CD4-positive, CD25-positive, alpha-beta regulatory T cell (primary cell): ENCODE data around the gene BUD23. TPM values are rescaled to one million over a fixed set of nuclear protein-coding genes. Genes with fewer than 3 reads are reported as not detected.

Experiments
- ATAC-seq, 2 donors: fragments of 150-1000 bp; cut with Tn5 transposase; one replicate each; pipeline ENCODE4 v1.10.0; 2021; ENCODE audit warnings: low read depth in 2 of 2, moderate number of reproducible peaks in 2 of 2, moderate library complexity in 1 of 2
- DNase-seq, 3 donors: peaks; one replicate each; pipeline versions ENCODE4 v3.0.0 to v3.0.0-alpha.2; 2012 to 2022; ENCODE audit warnings: mixed read lengths in 1 of 3
- H3K27ac ChIP-seq: one replicate; pipeline ENCODE4 v1.7.0; 2013; ENCODE audit warnings: mild to moderate bottlenecking, low read length; ENCODE audit not compliant: insufficient read depth, poor library complexity, severe bottlenecking
- H3K27me3 ChIP-seq: one replicate; pipeline ENCODE4 v1.7.0; 2013; ENCODE audit warnings: low read length; ENCODE audit not compliant: control insufficient read depth, insufficient read depth
- H3K36me3 ChIP-seq: one replicate; pipeline ENCODE4 v1.7.0; 2013; ENCODE audit warnings: mild to moderate bottlenecking, low read length, moderate library complexity; ENCODE audit not compliant: control insufficient read depth, insufficient read depth
- H3K4me1 ChIP-seq: 2 replicates; pipeline ENCODE4 v1.7.0; 2013; ENCODE audit warnings: mild to moderate bottlenecking, low read length; ENCODE audit not compliant: insufficient read depth, control insufficient read depth, poor library complexity, severe bottlenecking
- H3K4me3 ChIP-seq: one replicate; pipeline ENCODE4 v1.7.0; 2013; ENCODE audit warnings: low read depth, mild to moderate bottlenecking, low read length, moderate library complexity
- H3K9me3 ChIP-seq, 2 experiments: 1 replicate in 1 of 2; 2 replicates in 1 of 2; pipeline ENCODE4 v1.7.0; 2013; ENCODE audit warnings: low read length in 2 of 2, mild to moderate bottlenecking in 1 of 2, moderate library complexity in 1 of 2; ENCODE audit not compliant: control insufficient read depth in 2 of 2
- H3K27ac Mint-ChIP-seq, 3 donors: one replicate each; pipeline ENCODE4 v1.8.0; 2020 to 2022; ENCODE audit warnings: mild to moderate bottlenecking in 3 of 3, mixed read lengths in 3 of 3, moderate library complexity in 2 of 3
- H3K27me3 Mint-ChIP-seq: one replicate; pipeline ENCODE4 v1.8.0; 2022; ENCODE audit warnings: mild to moderate bottlenecking, mixed read lengths
- H3K36me3 Mint-ChIP-seq: one replicate; pipeline ENCODE4 v1.8.0; 2020; ENCODE audit warnings: mixed read lengths
- H3K4me1 Mint-ChIP-seq, 4 donors: one replicate each; pipeline ENCODE4 v1.8.0; 2020 to 2022; ENCODE audit warnings: mixed read lengths in 4 of 4, mild to moderate bottlenecking in 1 of 4
- H3K4me3 Mint-ChIP-seq, 4 donors: one replicate each; pipeline ENCODE4 v1.8.0; 2020 to 2022; ENCODE audit warnings: mild to moderate bottlenecking in 4 of 4, mixed read lengths in 4 of 4, moderate library complexity in 3 of 4
- H3K9me3 Mint-ChIP-seq, 7 donors: one replicate each; pipeline ENCODE4 v1.8.0; 2020 to 2022; ENCODE audit warnings: mixed read lengths in 7 of 7, mild to moderate bottlenecking in 3 of 7, moderate library complexity in 2 of 7
- polyA plus RNA-seq, 4 donors: library from polyadenylated mRNA; unstranded; fragments of 300-500 nt; fragmentation: Illumina TruSeq; gene quantifications; one replicate each; pipeline ENCODE4 v1.2.3, GENCODE V29; 2021
- total RNA-seq: library from RNA; stranded (reverse); gene quantifications from one replicate; pipeline ENCODE4 v1.2.3, GENCODE V29; 2022

BUD23 gene
- total RNA-seq (96.3 TPM), polyA plus RNA-seq (100 to 1,000 TPM; 112 to 127 (median 120) TPM)

- Histone ChIP-seq H3K27me3 (no peaks in the 10 kb centered on the region), H3K4me3 (peak within 1 kb of the TSS; percentile 90), H3K27ac (peak within 1 kb of the TSS; percentile 78), H3K36me3 (peaks cover 18% of the 10 kb centered on the region), H3K4me1 (peaks cover 34% of the 10 kb centered on the region), H3K9me3 (no peaks in the 10 kb centered on the region)
- Mint-ChIP-seq H3K9me3 (peaks cover 0 to 2% (median 0%) of the 10 kb centered on the region in 7 donors), H3K36me3 (peaks cover 23% of the 10 kb centered on the region), H3K27me3 (no peaks in the 10 kb centered on the region), H3K4me3 (peak within 1 kb of the TSS; percentile 96 to 99 (median 96)), H3K27ac (peak within 1 kb of the TSS; percentile 94 to 99 (median 98)), H3K4me1 (peaks cover 13 to 57% (median 28%) of the 10 kb centered on the region in 4 donors)
- ATAC-seq (peak; percentile 97), DNase-seq (peak; percentile 92 to 98 (median 96))
Observed at GRCh38 chr7:73683056-73683787, at the start of gene BUD23, which contains the start of gene DNAJC30. BUD23 (plus strand) TSS chr7:73683597; CDS start chr7:73683626, 29 bp downstream. DNAJC30 (minus strand) TSS chr7:73683453; CDS start chr7:73683423, 30 bp downstream.

- H3K4me1 Mint-ChIP-seq: no peaks in the 10 kb centered on the region
- Histone ChIP-seq H3K4me3 (no peak overlapping the region), H3K27me3 (peaks cover 11% of the 10 kb centered on the region), H3K27ac (no peak overlapping the region), H3K4me1 (no peaks in the 10 kb centered on the region), H3K36me3 (no peaks in the 10 kb centered on the region), H3K9me3 (no peaks in the 10 kb centered on the region)
- no peak for DNase-seq
- no peaks in the 10 kb centered on the region for H3K36me3 Mint-ChIP-seq
- no peak overlapping the region for H3K27ac Mint-ChIP-seq
- H3K9me3 Mint-ChIP-seq: no peaks in the 10 kb centered on the region
- no peak overlapping the region for H3K4me3 Mint-ChIP-seq
- no peak for ATAC-seq
- peaks cover 32% of the 10 kb centered on the region for H3K27me3 Mint-ChIP-seq
Observed at GRCh38 chr7:73633844-73634243, 49.6 kb upstream of the BUD23 start.

DNA sequence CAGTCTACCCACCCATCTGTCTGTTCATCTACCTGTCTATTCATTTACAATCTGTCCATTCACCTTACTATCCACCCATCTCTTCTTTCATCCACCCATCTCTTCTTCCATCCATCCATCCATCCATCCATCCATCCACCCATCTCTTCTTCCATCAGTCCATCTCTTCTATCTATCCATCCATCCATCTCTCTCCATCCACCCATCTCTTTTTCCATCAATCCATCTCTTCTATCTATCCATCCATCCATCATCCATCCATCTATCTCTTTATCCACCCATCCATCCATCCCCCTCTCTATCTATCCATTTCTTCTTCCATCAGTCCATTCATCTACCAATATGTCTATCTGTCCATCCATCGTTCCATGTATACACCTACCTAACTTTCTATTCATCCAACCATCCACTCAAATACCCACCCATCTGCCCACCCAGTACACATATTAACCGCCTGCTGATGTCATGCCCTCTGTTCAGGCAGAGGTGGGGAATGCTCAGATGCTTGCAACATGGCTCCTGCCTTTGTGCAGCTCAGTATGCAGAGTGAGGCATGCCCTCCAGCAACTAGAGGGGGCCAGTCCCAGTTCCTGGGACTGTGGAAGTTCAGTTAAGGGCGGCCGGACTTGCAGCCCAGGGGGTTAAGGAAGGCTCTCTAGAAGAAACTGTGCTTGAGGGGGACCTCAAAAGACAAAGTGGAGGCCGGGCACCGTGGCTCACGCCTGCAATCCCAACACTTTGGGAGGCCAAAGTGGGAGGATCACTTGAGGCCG lies 47.8 kb upstream of the BUD23 start:
- no peaks in the 10 kb centered on the region for H3K9me3 Mint-ChIP-seq
- peaks cover 10% of the 10 kb centered on the region for H3K27me3 ChIP-seq
- peaks cover 25% of the 10 kb centered on the region for H3K27me3 Mint-ChIP-seq
- H3K36me3 ChIP-seq: no peaks in the 10 kb centered on the region
- no peak overlapping the region for H3K27ac ChIP-seq
- no peak overlapping the region for H3K27ac Mint-ChIP-seq
- no peaks in the 10 kb centered on the region for H3K36me3 Mint-ChIP-seq
- H3K4me3 Mint-ChIP-seq: no peak overlapping the region
- H3K4me1 ChIP-seq: no peaks in the 10 kb centered on the region
- no peak overlapping the region for H3K4me3 ChIP-seq
- DNase-seq: no peak
- ATAC-seq: no peak
- H3K4me1 Mint-ChIP-seq: no peaks in the 10 kb centered on the region
- no peaks in the 10 kb centered on the region for H3K9me3 ChIP-seq

DNA sequence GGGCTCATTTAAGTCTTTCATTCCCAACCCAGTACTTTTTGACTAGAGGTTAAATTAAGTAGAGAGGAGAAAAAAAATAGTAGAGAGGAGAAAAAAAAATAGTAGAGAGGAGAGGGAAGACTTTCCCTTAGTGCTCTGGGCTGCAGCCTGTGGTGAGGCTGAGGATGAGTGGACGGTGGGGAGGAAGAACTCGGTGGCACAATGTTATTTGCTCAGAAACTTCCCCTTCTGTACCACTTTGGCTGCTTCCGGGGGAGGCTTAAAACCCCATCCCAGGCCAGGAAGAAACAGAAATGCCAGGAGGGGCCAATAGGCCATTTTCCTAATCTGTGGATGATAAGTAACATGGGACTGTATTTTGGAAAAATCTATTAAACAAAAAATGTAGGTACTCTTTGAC lies 44.5 kb upstream of the BUD23 start:
- no peaks in the 10 kb centered on the region for H3K27me3 ChIP-seq
- no peaks in the 10 kb centered on the region for H3K36me3 Mint-ChIP-seq
- peak overlapping the region in 1 of 3 donors; percentile 53 for H3K27ac Mint-ChIP-seq
- H3K4me3 Mint-ChIP-seq: no peak overlapping the region
- H3K9me3 ChIP-seq: peaks cover 6% of the 10 kb centered on the region in 2 experiments
- no peak overlapping the region for H3K27ac ChIP-seq
- DNase-seq (no peak), ATAC-seq (no peak)
- H3K36me3 ChIP-seq: no peaks in the 10 kb centered on the region
- H3K4me3 ChIP-seq: no peak overlapping the region
- H3K27me3 Mint-ChIP-seq: peaks cover 28% of the 10 kb centered on the region
- H3K4me1 ChIP-seq: no peaks in the 10 kb centered on the region
- H3K9me3 Mint-ChIP-seq: peaks cover 0 to 7% (median 0%) of the 10 kb centered on the region in 7 donors
- H3K4me1 Mint-ChIP-seq: no peaks in the 10 kb centered on the region

DNA sequence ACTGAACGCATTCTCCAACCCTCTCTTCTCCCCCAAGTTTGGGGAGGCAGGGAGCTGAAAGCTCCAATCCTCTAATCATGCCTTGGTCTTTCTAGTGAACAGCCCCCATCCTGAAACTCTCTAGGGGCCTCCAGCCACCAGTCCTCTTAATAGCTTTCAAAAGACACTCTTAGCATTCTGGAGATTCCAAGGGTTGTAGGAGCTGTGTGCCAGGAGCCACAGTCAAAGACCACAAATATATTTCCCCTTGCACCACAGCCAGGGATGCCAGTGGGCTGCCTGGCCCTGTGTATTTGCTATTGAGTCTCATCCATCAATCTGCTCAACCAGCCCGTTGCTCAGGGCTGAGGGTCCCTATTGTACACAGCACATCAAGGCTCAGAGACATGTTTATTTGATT lies 40.6 kb upstream of the BUD23 start:
- Histone ChIP-seq H3K9me3 (peaks cover 6% of the 10 kb centered on the region in 2 experiments), H3K27ac (no peak overlapping the region), H3K27me3 (peaks cover 2% of the 10 kb centered on the region), H3K36me3 (no peaks in the 10 kb centered on the region), H3K4me3 (no peak overlapping the region), H3K4me1 (peaks cover 1% of the 10 kb centered on the region)
- H3K27ac Mint-ChIP-seq: no peak overlapping the region
- DNase-seq (no peak), ATAC-seq (no peak)
- peaks cover 30% of the 10 kb centered on the region for H3K27me3 Mint-ChIP-seq
- no peak overlapping the region for H3K4me3 Mint-ChIP-seq
- H3K4me1 Mint-ChIP-seq: peaks cover 0 to 4% (median 0%) of the 10 kb centered on the region in 4 donors
- H3K36me3 Mint-ChIP-seq: no peaks in the 10 kb centered on the region
- H3K9me3 Mint-ChIP-seq: peaks cover 0 to 7% (median 0%) of the 10 kb centered on the region in 7 donors

GRCh38 chr7:73644688-73645286 lies 38.6 kb upstream of the BUD23 start:
- Histone ChIP-seq H3K27ac (no peak overlapping the region), H3K36me3 (no peaks in the 10 kb centered on the region), H3K4me3 (no peak overlapping the region), H3K27me3 (peaks cover 8% of the 10 kb centered on the region), H3K4me1 (peaks cover 5% of the 10 kb centered on the region), H3K9me3 (peaks cover 6% of the 10 kb centered on the region in 2 experiments)
- Mint-ChIP-seq H3K4me3 (no peak overlapping the region), H3K9me3 (peaks cover 0 to 7% (median 0%) of the 10 kb centered on the region in 7 donors), H3K36me3 (no peaks in the 10 kb centered on the region), H3K27ac (no peak overlapping the region), H3K4me1 (peaks cover 0 to 11% (median 0%) of the 10 kb centered on the region in 4 donors), H3K27me3 (peaks cover 44% of the 10 kb centered on the region)
- ATAC-seq (no peak), DNase-seq (no peak)

DNA sequence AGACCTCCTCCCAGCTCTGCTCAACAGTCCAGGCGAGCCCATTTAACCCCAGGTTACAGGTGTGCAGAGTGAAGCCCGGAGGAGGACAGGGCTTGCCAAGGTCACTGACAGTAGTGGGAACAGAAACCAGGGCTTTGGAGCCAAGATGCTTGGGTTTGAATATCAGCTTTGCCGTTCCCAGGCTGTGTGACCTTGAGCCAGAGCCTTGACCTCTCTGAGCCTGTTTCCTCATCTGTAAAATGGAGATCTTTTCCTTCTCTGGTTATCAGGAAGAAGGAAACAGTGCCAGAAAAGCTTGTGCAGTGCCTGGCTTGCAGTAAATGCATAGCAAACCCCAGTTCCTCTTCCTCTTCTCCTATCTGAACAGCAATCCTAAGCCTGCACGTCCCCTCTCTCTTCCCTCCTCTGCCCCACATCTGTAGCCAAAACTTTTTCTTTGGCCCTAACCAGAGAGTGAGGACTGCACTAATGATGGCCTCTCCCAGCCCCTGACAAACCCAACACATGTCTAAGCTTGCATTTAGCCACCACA lies 37.7 kb upstream of the BUD23 start:
- peaks cover 51% of the 10 kb centered on the region for H3K27me3 Mint-ChIP-seq
- H3K9me3 ChIP-seq: peaks cover 6% of the 10 kb centered on the region in 2 experiments
- H3K27ac Mint-ChIP-seq: no peak overlapping the region
- no peaks in the 10 kb centered on the region for H3K36me3 ChIP-seq
- no peak for DNase-seq
- no peak for ATAC-seq
- H3K36me3 Mint-ChIP-seq: no peaks in the 10 kb centered on the region
- no peak overlapping the region for H3K4me3 Mint-ChIP-seq
- no peak overlapping the region for H3K27ac ChIP-seq
- H3K4me1 Mint-ChIP-seq: peaks cover 0 to 11% (median 0%) of the 10 kb centered on the region in 4 donors
- H3K27me3 ChIP-seq: peaks cover 11% of the 10 kb centered on the region
- H3K4me3 ChIP-seq: no peak overlapping the region
- peaks cover 5% of the 10 kb centered on the region for H3K4me1 ChIP-seq
- H3K9me3 Mint-ChIP-seq: peaks cover 0 to 7% (median 0%) of the 10 kb centered on the region in 7 donors
